Measurements from ENCODE around the gene KIF3A. TPM values are rescaled to one million over a fixed set of nuclear protein-coding genes. Genes with fewer than 3 reads are reported as not detected.

KIF3A gene
- total and polyA plus RNA-seq, 2 donors, result 3.4 to 17.6 TPM

- no peak for DNase-seq (ENCODE audit: extremely low spot score)
These were observed 58.2 kb downstream of the KIF3A start for GRCh38 chr5:132679166-132679565.

GRCh38 chr5:132678735-132679134 lies 58.6 kb downstream of the KIF3A start:
- no peak overlapping the region for H3K4me3 ChIP-seq (ENCODE audit: low read depth, low read length)

More at GRCh38 chr5:132679166-132679565, 58.2 kb downstream of the KIF3A start:
- Histone ChIP-seq H3K4me1 (ENCODE audit: insufficient read depth) (peaks cover 2% of the 10 kb centered on the region), H3K4me3 (ENCODE audit: low read depth, low read length) (no peak overlapping the region), H3K27ac (ENCODE audit: low read depth) (no peak overlapping the region), H3K36me3 (ENCODE audit: insufficient read depth) (no peaks in the 10 kb centered on the region)
- WGBS, result 93% methylated on average over 7 of the region's 7 CpGs

GRCh38 chr5:132677682-132678400 lies 59.5 kb downstream of the KIF3A start:
- DNase-seq (ENCODE audit: extremely low spot score), result no peak
- H3K36me3 ChIP-seq (ENCODE audit: insufficient read depth), result no peaks in the 10 kb centered on the region
- peaks cover 3% of the 10 kb centered on the region for H3K4me1 ChIP-seq (ENCODE audit: insufficient read depth)
- no peak overlapping the region for H3K4me3 ChIP-seq (ENCODE audit: low read depth, low read length)
- no peak overlapping the region for H3K27ac ChIP-seq (ENCODE audit: low read depth)
- WGBS, result 77% methylated on average over 15 of the region's 15 CpGs

More at GRCh38 chr5:132678735-132679134, 58.6 kb downstream of the KIF3A start:
- Histone ChIP-seq H3K27ac (ENCODE audit: low read depth) (no peak overlapping the region), H3K36me3 (ENCODE audit: insufficient read depth) (no peaks in the 10 kb centered on the region), H3K4me1 (ENCODE audit: insufficient read depth) (peaks cover 3% of the 10 kb centered on the region)
- 91% methylated on average over 1 of the region's 1 CpG for WGBS
- DNase-seq (ENCODE audit: extremely low spot score), result no peak

GRCh38 chr5:132677191-132677590 lies 60.2 kb downstream of the KIF3A start:
- no peak for DNase-seq (ENCODE audit: extremely low spot score)
- 41% methylated on average over 7 of the region's 7 CpGs for WGBS
- H3K4me1 ChIP-seq (ENCODE audit: insufficient read depth), result peaks cover 3% of the 10 kb centered on the region
- no peaks in the 10 kb centered on the region for H3K36me3 ChIP-seq (ENCODE audit: insufficient read depth)
- H3K4me3 ChIP-seq (ENCODE audit: low read depth, low read length), result no peak overlapping the region
- no peak overlapping the region for H3K27ac ChIP-seq (ENCODE audit: low read depth)

GRCh38 chr5:132675936-132676689 lies 61.2 kb downstream of the KIF3A start:
- Histone ChIP-seq H3K27ac (ENCODE audit: low read depth) (no peak overlapping the region), H3K36me3 (ENCODE audit: insufficient read depth) (no peaks in the 10 kb centered on the region), H3K4me1 (ENCODE audit: insufficient read depth) (peaks cover 3% of the 10 kb centered on the region), H3K4me3 (ENCODE audit: low read depth, low read length) (no peak overlapping the region)
- DNase-seq (ENCODE audit: extremely low spot score), result no peak
- WGBS, result 95% methylated on average over 11 of the region's 11 CpGs

GRCh38 chr5:132674671-132675506 lies 62.5 kb downstream of the KIF3A start:
- peak; percentile 32 for DNase-seq (ENCODE audit: extremely low spot score)
- no peaks in the 10 kb centered on the region for H3K36me3 ChIP-seq (ENCODE audit: insufficient read depth)

GRCh38 chr5:132673939-132674630 lies 63.3 kb downstream of the KIF3A start, which contains the start of gene IL4:
Gene IL4 (plus strand): TSS chr5:132673989. CDS start chr5:132674051, 62 bp downstream.
- peaks cover 3% of the 10 kb centered on the region for H3K4me1 ChIP-seq (ENCODE audit: insufficient read depth)
- DNase-seq (ENCODE audit: extremely low spot score), result no peak
- H3K36me3 ChIP-seq (ENCODE audit: insufficient read depth), result no peaks in the 10 kb centered on the region
- no peak within 1 kb of the TSS for H3K4me3 ChIP-seq (ENCODE audit: low read depth, low read length)
- H3K27ac ChIP-seq (ENCODE audit: low read depth), result no peak within 1 kb of the TSS
- 83% methylated on average over 14 of the region's 14 CpGs for WGBS

More at GRCh38 chr5:132674671-132675506, 62.5 kb downstream of the KIF3A start:
- 51% methylated on average over 13 of the region's 13 CpGs for WGBS
- Histone ChIP-seq H3K4me1 (ENCODE audit: insufficient read depth) (peaks cover 3% of the 10 kb centered on the region), H3K4me3 (ENCODE audit: low read depth, low read length) (no peak overlapping the region), H3K27ac (ENCODE audit: low read depth) (no peak overlapping the region)

GRCh38 chr5:132673488-132673887 lies 63.9 kb downstream of the KIF3A start:
- Histone ChIP-seq H3K36me3 (ENCODE audit: insufficient read depth) (no peaks in the 10 kb centered on the region), H3K4me1 (ENCODE audit: insufficient read depth) (peaks cover 3% of the 10 kb centered on the region), H3K4me3 (ENCODE audit: low read depth, low read length) (no peak overlapping the region), H3K27ac (ENCODE audit: low read depth) (no peak overlapping the region)
- no peak for DNase-seq (ENCODE audit: extremely low spot score)
- WGBS, result 89% methylated on average over 1 of the region's 1 CpG

- no peak for DNase-seq (ENCODE audit: extremely low spot score)
- no peaks in the 10 kb centered on the region for H3K36me3 ChIP-seq (ENCODE audit: insufficient read depth)
- no peak overlapping the region for H3K27ac ChIP-seq (ENCODE audit: low read depth)
- H3K4me1 ChIP-seq (ENCODE audit: insufficient read depth), result peaks cover 3% of the 10 kb centered on the region
- 95% methylated on average over 3 of the region's 3 CpGs for WGBS
- H3K4me3 ChIP-seq (ENCODE audit: low read depth, low read length), result no peak overlapping the region
These were observed 66.3 kb downstream of the KIF3A start for GRCh38 chr5:132671000-132671399.

GRCh38 chr5:132669966-132670882 lies 67.1 kb downstream of the KIF3A start:
- no peak for DNase-seq (ENCODE audit: extremely low spot score)
- WGBS, result 87% methylated on average over 16 of the region's 16 CpGs
- peaks cover 3% of the 10 kb centered on the region for H3K4me1 ChIP-seq (ENCODE audit: insufficient read depth)

GRCh38 chr5:132669455-132669820 lies 67.9 kb downstream of the KIF3A start:
- no peaks in the 10 kb centered on the region for H3K36me3 ChIP-seq (ENCODE audit: insufficient read depth)
- peaks cover 3% of the 10 kb centered on the region for H3K4me1 ChIP-seq (ENCODE audit: insufficient read depth)
- DNase-seq (ENCODE audit: extremely low spot score), result no peak
- no peak overlapping the region for H3K4me3 ChIP-seq (ENCODE audit: low read depth, low read length)
- 86% methylated on average over 7 of the region's 7 CpGs for WGBS
- no peak overlapping the region for H3K27ac ChIP-seq (ENCODE audit: low read depth)

More at GRCh38 chr5:132669966-132670882, 67.1 kb downstream of the KIF3A start:
- Histone ChIP-seq H3K27ac (ENCODE audit: low read depth) (no peak overlapping the region), H3K4me3 (ENCODE audit: low read depth, low read length) (no peak overlapping the region), H3K36me3 (ENCODE audit: insufficient read depth) (no peaks in the 10 kb centered on the region)
